Fibroblast of skin of left biceps (primary cell): ENCODE data around the gene P3H2.

Experiments used
- DNase-seq, 2 experiments: peaks; one replicate each; pipeline ENCODE4 v3.0.0-alpha.2; 2013; ENCODE audit warnings: low read depth in 2 of 2

Gene P3H2

GRCh38 chr3:190055773-190056172 is 64.9 kb downstream of the P3H2 start:
- DNase-seq = no peak

- DNase-seq = no peak
Observed at GRCh38 chr3:190053919-190054672, 66.6 kb downstream of the P3H2 start.

GRCh38 chr3:190051641-190052040 is 69.1 kb downstream of the P3H2 start:
- no peak for DNase-seq

- peak; percentile 68 to 73 for DNase-seq
Observed at GRCh38 chr3:190048932-190049441, 71.7 kb downstream of the P3H2 start.

- DNase-seq = no peak
Observed at GRCh38 chr3:190044974-190045373, 75.7 kb downstream of the P3H2 start.

- DNase-seq = peak in 1 of 2 experiments; percentile 48
Observed at GRCh38 chr3:190044142-190044541, 76.6 kb downstream of the P3H2 start.

- DNase-seq = no peak
Observed at GRCh38 chr3:190043741-190044140, 77.0 kb downstream of the P3H2 start.

- no peak for DNase-seq
Observed at GRCh38 chr3:190042558-190042957, 78.1 kb downstream of the P3H2 start.

GRCh38 chr3:190041333-190042041 is 79.2 kb downstream of the P3H2 start:
- DNase-seq = no peak

- DNase-seq = no peak
Observed at GRCh38 chr3:190040145-190040544, 80.6 kb downstream of the P3H2 start.

- no peak for DNase-seq
Observed at GRCh38 chr3:190038050-190038933, 82.4 kb downstream of the P3H2 start.

GRCh38 chr3:190036631-190037030 is 84.1 kb downstream of the P3H2 start:
- DNase-seq = peak in 1 of 2 experiments; percentile 33

- DNase-seq = no peak
Observed at GRCh38 chr3:190034446-190034845, 86.3 kb downstream of the P3H2 start.

- DNase-seq = no peak
Observed at GRCh38 chr3:190032923-190033322, 87.8 kb downstream of the P3H2 start.

- no peak for DNase-seq
Observed at GRCh38 chr3:190031887-190032752, 88.6 kb downstream of the P3H2 start.

- no peak for DNase-seq
Observed at GRCh38 chr3:190027116-190027515, 93.6 kb downstream of the P3H2 start.

GRCh38 chr3:190026154-190026553 is 94.5 kb downstream of the P3H2 start:
- DNase-seq = no peak

GRCh38 chr3:190024912-190025311 is 95.8 kb downstream of the P3H2 start:
- DNase-seq = no peak

- no peak for DNase-seq
Observed at GRCh38 chr3:190019844-190020243, 100.9 kb downstream of the P3H2 start.

GRCh38 chr3:190019006-190019405 is 101.7 kb downstream of the P3H2 start:
- no peak for DNase-seq

- no peak for DNase-seq
Observed at GRCh38 chr3:190018460-190018859, 102.2 kb downstream of the P3H2 start.
